Epithelial cell of proximal tubule (primary cell): ENCODE data around the gene KLHL8. TPM values are rescaled to one million over a fixed set of nuclear protein-coding genes. Genes with fewer than 3 reads are reported as not detected.

ENCODE experiments used
- DNase-seq: peaks from one replicate; pipeline ENCODE4 v3.0.0-alpha.2; 2011; ENCODE audit warnings: low read depth
- H3K4me3 ChIP-seq: 2 replicates; pipeline ENCODE4 v1.5.1; 2011; ENCODE audit warnings: low read depth, mild to moderate bottlenecking, low read length
- total RNA-seq: library from RNA; depleted of rRNA; stranded (reverse); fragments of >200 nt; gene quantifications from 2 replicates; pipeline ENCODE4 v1.2.3, GENCODE V29; 2015
- TF ChIP-seq, protein P1 (sequence below): conservative IDR thresholded peaks from 2 replicates; pipeline ENCODE4 v1.5.1; 2012; ENCODE audit warnings: low read depth, mild to moderate bottlenecking, low read length

The KLHL8 gene
- total RNA-seq, 1 donor from 2014 or later = 6.7 TPM

DNA sequence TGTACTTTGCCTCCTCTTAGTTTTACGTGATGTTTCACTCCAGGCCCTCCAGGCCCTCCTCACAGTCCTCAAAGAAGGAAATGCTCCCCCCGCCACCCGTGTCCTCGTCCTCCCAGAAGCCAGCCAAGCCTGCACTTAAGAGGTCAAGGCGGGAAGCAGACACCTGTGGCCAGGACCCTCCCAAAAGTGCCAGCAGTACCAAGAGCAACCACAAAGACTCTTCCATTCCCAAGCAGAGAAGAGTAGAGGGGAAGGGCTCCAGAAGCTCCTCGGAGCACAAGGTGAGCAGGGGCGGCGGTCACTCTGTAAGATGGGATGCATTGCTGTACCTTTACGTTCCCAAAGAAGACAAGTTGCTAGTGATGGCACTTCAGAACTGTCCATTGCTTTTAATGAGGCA lies 94.4 kb downstream of the KLHL8 start:
- H3K4me3 ChIP-seq = no peak overlapping the region
- no peak for DNase-seq
- TF ChIP-seq, protein P1, sequence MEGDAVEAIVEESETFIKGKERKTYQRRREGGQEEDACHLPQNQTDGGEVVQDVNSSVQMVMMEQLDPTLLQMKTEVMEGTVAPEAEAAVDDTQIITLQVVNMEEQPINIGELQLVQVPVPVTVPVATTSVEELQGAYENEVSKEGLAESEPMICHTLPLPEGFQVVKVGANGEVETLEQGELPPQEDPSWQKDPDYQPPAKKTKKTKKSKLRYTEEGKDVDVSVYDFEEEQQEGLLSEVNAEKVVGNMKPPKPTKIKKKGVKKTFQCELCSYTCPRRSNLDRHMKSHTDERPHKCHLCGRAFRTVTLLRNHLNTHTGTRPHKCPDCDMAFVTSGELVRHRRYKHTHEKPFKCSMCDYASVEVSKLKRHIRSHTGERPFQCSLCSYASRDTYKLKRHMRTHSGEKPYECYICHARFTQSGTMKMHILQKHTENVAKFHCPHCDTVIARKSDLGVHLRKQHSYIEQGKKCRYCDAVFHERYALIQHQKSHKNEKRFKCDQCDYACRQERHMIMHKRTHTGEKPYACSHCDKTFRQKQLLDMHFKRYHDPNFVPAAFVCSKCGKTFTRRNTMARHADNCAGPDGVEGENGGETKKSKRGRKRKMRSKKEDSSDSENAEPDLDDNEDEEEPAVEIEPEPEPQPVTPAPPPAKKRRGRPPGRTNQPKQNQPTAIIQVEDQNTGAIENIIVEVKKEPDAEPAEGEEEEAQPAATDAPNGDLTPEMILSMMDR = no peak

DNA sequence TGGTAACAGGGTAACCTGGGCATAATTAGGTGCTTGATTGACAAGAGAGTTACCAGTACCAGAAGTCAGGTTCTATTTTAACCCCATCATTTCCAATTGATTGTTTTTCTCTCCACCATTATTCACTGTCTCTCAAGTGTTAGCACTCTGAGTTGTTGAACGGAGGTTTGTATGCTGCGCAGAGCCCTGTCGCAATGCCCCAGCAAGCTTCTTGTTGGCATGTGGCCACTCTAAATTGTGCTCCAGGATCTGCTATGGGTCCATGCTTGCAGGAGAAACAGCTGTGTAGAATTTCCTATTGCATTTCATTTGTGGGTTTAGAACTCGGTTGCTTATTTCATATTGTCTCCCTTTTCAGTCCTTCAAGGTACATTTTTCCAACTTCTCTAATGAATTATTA lies 98.2 kb downstream of the KLHL8 start:
- H3K4me3 ChIP-seq = no peak overlapping the region
- DNase-seq = no peak
- TF ChIP-seq, protein P1 = no peak

DNA sequence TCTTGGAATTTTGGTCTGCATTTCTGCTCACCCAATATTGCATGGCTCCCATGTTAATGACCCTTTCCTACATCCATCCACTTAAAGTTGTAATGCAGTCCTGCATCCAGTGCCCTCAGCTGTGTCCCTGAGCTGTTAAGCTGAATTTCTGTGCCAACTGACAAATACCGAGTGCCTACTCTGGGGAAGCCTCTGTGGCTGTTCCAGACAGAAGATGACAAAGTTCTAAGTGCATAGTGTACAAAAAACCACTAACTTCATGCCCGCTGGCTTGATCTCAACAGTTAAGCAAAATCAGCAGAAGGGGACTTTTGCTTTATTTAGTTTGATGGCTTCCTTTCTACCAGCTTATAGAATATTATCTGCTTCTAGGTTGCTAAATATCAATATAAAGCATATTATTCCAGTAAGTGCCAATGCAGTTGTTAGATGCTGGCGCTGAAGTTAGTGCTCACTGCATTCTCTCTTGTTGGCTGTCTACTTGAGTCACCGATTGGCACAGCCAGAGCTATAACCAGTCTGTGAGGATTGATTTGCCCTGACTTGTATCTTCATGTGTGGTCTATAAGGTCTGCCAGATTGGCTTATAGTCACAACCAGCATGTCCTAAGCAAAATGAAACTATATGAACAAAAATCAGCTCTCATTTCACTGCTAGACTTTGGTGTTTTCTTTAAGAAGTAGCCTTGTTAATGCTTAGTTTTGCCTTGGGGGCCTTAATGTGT lies 98.9 kb downstream of the KLHL8 start:
- TF ChIP-seq, protein P1 = no peak
- DNase-seq = no peak
- H3K4me3 ChIP-seq = no peak overlapping the region

DNA sequence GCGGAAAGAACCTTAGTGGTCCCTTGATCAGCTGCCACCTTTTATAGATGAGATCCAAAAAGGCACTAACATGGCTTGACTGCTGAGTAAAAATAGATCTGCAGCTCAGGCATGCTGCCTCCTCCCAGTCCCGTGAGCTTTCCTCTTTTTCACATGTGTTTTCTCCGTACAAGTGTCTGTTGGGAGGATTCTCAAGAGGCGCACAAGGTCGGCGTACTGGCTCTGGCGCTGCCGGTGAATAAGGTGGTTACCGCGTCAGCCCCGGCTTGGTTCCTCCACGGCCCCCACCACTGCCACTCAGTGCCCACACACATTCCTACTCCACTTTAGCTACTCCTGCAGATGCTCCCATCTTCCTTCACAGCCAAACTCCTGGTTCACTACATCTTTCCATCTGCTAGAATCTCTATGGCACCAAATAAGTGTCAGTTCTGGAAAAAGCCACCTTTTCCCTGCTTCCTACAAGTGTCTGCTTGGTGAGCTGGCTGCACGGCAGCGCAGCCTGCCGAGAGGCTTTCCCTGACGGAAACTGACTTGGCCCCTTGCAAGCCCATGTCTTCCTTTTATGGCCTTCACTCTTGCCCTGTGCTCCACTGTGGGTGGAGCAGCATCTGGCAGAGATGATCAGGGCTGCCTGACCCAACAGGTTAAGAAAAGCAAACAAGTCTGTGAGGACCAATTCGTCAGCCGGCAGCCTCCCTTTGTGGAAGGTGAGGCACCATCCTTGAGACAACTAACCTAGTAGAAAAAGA lies 99.8 kb downstream of the KLHL8 start:
- no peak for DNase-seq
- H3K4me3 ChIP-seq = no peak overlapping the region
- TF ChIP-seq, protein P1 = peak; percentile 9

DNA sequence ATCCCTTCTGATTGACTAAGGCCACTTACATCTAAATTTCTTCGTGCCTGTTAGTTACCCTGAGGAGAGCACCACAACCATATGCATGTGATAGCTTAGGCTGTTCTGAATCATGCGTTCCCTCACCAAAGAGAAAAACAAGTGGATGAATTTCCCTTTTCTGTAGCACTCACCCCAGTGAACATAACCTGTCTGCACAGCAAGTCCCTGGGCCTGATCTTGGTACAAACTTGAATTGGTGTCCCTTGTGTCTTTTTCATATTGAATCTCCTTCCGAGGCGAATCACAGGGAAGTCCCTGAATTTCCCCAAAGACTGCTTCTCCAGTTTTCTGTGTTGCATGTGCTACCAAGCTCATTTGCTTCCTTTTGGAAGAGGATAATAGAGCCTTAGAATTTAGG lies 100.4 kb downstream of the KLHL8 start:
- DNase-seq = no peak
- TF ChIP-seq, protein P1 = no peak

DNA sequence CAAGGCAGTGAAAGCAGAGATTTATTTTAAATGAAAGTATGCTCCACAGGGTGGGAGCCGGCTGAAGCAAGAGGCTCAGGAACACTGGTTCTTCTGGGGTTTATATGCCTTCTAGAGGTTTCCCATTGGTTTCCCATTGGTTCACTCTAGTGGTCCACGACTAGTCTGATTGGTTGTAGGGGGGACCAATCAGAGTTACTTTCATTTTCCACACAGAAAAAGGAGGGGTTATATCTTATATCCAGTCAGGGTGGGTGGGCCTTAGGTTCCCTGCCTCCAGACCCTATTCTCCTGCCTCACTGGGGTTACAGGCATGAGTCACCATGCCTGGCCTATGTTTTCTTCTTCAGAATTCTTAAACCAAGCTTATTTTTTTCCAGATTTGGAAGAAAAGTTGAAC lies 101.6 kb downstream of the KLHL8 start:
- DNase-seq = no peak
- no peak overlapping the region for H3K4me3 ChIP-seq
- TF ChIP-seq, protein P1 = no peak

More for the DNA sequence above, 100.4 kb downstream of the KLHL8 start:
- no peak overlapping the region for H3K4me3 ChIP-seq
